Astrocyte of the cerebellum (primary cell): ENCODE results near the gene PPIE.

Experiments
- DNase-seq: peaks from one replicate; pipeline ENCODE4 v3.0.0-alpha.2; 2011; ENCODE audit warnings: low read depth
- H3K4me3 ChIP-seq: 2 replicates; pipeline ENCODE4 v1.5.1; 2011; ENCODE audit warnings: mild to moderate bottlenecking, low read depth, low read length, moderate library complexity
- in situ Hi-C: cut with HindIII; loops from 2 replicates; pipeline ENCODE4 v1.10.0; 2017; ENCODE audit warnings: low sequenced_read_pairs
- TF ChIP-seq, protein P1 (sequence below): IDR thresholded peaks from 2 replicates; pipeline ENCODE4 v1.5.1; 2012; ENCODE audit warnings: low read length, low read depth, moderate library complexity, mild to moderate bottlenecking; ENCODE audit errors: missing control alignments

The PPIE gene

DNA sequence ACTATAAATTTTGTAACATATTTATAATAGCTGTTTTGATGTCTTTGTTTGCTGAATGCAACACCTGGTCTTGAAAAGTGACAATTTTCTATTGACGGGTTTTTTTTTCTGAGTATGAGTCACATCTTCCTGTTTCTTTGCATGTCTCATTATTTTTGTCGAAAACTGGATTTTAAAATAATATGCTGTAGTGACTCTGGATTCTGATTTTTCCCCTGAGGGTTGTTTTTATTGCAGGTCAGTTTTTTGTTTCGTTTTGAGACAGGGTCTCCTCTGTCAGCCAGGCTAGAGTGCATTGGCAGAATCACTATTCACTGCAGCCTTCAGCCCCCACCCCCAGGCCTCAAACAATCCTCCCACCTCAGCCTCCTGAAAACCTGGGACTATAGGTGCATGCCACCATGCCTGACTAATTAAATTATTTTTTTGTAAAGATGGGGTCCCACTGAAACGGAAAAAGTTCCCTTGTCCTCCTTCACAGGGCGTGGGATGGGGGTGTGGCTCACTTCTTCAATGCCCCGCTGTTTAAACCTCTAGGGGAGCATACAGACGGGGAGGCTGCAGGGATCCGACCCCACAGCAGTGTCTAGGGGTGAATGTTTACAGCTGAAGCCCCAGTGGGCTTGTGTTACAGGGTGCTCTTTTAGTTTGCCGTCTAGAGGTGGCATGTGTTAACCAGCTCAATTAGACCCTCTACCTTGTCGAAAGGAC is 11.3 kb upstream of the PPIE start:
- in situ Hi-C loops, result no loop called here
- H3K4me3 ChIP-seq, result no peak overlapping the region
- TF ChIP-seq, protein P1, sequence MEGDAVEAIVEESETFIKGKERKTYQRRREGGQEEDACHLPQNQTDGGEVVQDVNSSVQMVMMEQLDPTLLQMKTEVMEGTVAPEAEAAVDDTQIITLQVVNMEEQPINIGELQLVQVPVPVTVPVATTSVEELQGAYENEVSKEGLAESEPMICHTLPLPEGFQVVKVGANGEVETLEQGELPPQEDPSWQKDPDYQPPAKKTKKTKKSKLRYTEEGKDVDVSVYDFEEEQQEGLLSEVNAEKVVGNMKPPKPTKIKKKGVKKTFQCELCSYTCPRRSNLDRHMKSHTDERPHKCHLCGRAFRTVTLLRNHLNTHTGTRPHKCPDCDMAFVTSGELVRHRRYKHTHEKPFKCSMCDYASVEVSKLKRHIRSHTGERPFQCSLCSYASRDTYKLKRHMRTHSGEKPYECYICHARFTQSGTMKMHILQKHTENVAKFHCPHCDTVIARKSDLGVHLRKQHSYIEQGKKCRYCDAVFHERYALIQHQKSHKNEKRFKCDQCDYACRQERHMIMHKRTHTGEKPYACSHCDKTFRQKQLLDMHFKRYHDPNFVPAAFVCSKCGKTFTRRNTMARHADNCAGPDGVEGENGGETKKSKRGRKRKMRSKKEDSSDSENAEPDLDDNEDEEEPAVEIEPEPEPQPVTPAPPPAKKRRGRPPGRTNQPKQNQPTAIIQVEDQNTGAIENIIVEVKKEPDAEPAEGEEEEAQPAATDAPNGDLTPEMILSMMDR, result no peak
- no peak for DNase-seq

DNA sequence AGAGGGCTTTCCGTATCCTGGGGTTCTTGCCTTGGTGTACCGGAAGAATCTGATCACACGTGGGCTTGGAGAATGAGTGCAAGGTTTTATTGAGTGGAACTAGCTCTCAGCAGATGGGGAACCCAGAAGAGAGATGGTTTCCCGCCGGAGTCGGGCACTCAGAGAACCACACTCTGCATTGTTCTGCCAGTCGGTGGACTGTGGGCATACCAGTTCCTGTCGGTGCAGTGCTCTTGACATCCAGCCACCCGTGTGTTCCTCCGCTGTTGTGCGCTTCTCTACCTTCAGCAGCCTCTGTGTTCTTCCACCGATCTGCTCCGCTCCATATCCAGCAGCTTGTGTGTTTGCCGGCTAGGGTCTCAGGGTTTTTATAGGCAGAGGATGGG is 10.8 kb upstream of the PPIE start:
- TF ChIP-seq, protein P1, result no peak
- H3K4me3 ChIP-seq, result no peak overlapping the region
- no peak for DNase-seq
- in situ Hi-C loops, result no loop called here

- in situ Hi-C loops, result no loop called here
- TF ChIP-seq, protein P1, result no peak
- DNase-seq, result no peak
- H3K4me3 ChIP-seq, result no peak overlapping the region
These were observed 9.7 kb upstream of the PPIE start for GRCh38 chr1:39729030-39729429.

DNA sequence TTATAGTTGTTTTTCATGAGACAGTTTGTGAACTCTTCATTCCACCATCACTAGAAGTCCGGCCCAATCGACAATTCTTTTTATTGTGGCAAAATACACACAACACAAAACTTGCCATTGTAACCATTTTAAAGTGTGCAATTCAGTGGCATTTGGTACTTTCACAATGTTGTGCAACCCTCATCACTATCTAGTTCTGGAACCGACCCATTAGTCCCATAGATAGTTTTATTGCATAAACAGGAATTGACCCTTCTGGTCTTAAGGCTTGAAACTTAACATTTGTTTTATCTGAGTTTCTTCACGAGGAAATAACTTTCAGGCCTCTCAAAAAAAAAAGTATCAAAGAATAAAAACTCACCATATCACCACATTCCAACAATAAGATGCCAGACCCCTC is 8.8 kb upstream of the PPIE start:
- TF ChIP-seq, protein P1, result no peak
- in situ Hi-C loops, result loop anchor here (10.0 kb wide), 3 partner anchors 75 to 305 kb away; partner anchors contain the start of gene HEYL
- DNase-seq, result no peak
- no peak overlapping the region for H3K4me3 ChIP-seq

GRCh38 chr1:39732730-39733129 is 6.0 kb upstream of the PPIE start:
- in situ Hi-C loops, result loop anchor here (10.0 kb wide), 3 partner anchors 72 to 308 kb away; partner anchors contain the start of gene HEYL
- DNase-seq, result no peak
- no peak overlapping the region for H3K4me3 ChIP-seq
- TF ChIP-seq, protein P1, result no peak

DNA sequence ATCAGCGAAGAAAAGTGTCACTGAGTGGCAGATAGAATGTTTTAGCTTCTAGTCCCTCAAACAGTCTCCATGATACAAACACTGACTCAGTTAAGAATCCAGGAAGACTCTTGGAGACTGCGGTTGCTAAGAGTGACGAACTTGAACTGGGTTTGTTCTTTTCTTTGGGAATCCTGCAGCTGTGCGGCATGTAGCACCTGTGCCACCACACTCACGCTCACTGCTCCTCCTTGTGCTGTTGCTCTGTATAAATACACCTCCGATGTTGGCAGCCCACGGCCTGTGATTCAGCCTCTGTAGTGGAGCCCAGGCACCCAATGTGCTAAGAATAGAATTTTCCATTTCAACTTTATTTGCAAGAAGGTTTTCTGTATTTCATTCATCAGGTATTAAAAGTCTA is 5.5 kb upstream of the PPIE start:
- in situ Hi-C loops, result loop anchor here (10.0 kb wide), 3 partner anchors 72 to 308 kb away; partner anchors contain the start of gene HEYL
- H3K4me3 ChIP-seq, result no peak overlapping the region
- DNase-seq, result no peak

More for the DNA sequence above, 5.5 kb upstream of the PPIE start:
- TF ChIP-seq, protein P1, result no peak
